Peyer's patch (tissue), 4 donors: ENCODE results near the gene EEFSEC. TPM values are rescaled to one million over a fixed set of nuclear protein-coding genes. Genes with fewer than 3 reads are reported as not detected.

Experiments
- DNase-seq, 3 donors: peaks; one replicate each; pipeline ENCODE4 v3.0.0-alpha.2; 2017 to 2019
- H3K27ac ChIP-seq, 4 donors: fragments of 200-600 bp; sonication (generic); one replicate each; pipeline ENCODE4 v1.5.1; 2016 to 2019
- H3K27me3 ChIP-seq, 2 donors: fragments of 200-600 bp; sonication (generic); one replicate each; pipeline ENCODE4 v1.5.1; 2019
- H3K36me3 ChIP-seq, 3 donors: fragments of 200-600 bp; sonication (generic); one replicate each; pipeline ENCODE4 v1.5.1; 2016 to 2019
- H3K4me1 ChIP-seq, 4 donors: fragments of 200-600 bp; sonication (generic); one replicate each; pipeline ENCODE4 v1.5.1; 2016 to 2019
- H3K4me3 ChIP-seq, 4 donors: fragments of 200-600 bp; sonication (generic); 1 replicate in 3 of 4; 2 replicates in 1 of 4; pipeline ENCODE4 v1.5.1; 2016 to 2019; ENCODE audit warnings: mild to moderate bottlenecking in 1 of 4
- H3K9me3 ChIP-seq, 4 donors: fragments of 200-600 bp; sonication (generic); one replicate each; pipeline ENCODE4 v1.5.1; 2016 to 2019; ENCODE audit warnings: mild to moderate bottlenecking in 1 of 4
- POLR2A ChIP-seq, 2 donors: fragments of 450-650 bp; IDR thresholded peaks; one replicate each; pipeline ENCODE4 v1.5.1; 2017; ENCODE audit warnings: antibody characterized with exemption in 2 of 2, mild to moderate bottlenecking in 2 of 2, moderate library complexity in 2 of 2
- total RNA-seq, 4 donors: library from RNA; depleted of rRNA; stranded (reverse); fragments of >200 nt; gene quantifications; one replicate each; pipeline ENCODE4 v1.1.0, GENCODE V29; 2016
- TF ChIP-seq, protein P1 (sequence below), 6 experiments: fragments of 450-650 bp in 4 of 6; fragments of 200-600 bp in 2 of 6; sonication (generic) in 1 of 6; IDR thresholded peaks; one replicate each; pipeline ENCODE4 v1.5.1; 2017 to 2019; ENCODE audit warnings: antibody characterized with exemption in 6 of 6, mild to moderate bottlenecking in 3 of 6, moderate library complexity in 1 of 6

EEFSEC gene
- total RNA-seq, 4 donors from 2014 or later = 11.7 to 50.3 (median 19.6) TPM

- H3K27me3 ChIP-seq = no peaks in the 10 kb centered on the region
These were observed 132.0 kb downstream of the EEFSEC start for GRCh38 chr3:128285042-128285966.

DNA sequence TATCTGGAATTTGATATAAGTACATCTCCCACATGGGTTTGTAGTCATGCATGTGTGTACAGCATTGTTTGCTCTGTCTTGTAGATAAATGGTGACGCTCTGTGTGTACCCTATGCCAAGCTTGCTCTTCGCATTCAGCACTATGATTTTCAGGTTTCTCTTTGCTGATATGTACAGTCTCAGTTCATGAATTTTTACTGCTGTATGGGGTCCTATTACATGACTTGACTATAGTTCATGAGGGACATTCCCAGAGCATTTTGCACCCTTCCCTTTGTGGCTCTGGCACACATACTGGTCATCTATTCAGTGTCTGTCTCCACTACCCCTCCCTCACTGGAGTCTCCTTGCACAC, 132.7 kb downstream of the EEFSEC start:
- Histone ChIP-seq H3K9me3 (no peaks in the 10 kb centered on the region), H3K4me3 (no peak overlapping the region), H3K4me1 (peaks cover 0 to 4% (median 0%) of the 10 kb centered on the region in 4 donors), H3K36me3 (no peaks in the 10 kb centered on the region), H3K27me3 (no peaks in the 10 kb centered on the region), H3K27ac (no peak overlapping the region)
- TF ChIP-seq, protein P1, sequence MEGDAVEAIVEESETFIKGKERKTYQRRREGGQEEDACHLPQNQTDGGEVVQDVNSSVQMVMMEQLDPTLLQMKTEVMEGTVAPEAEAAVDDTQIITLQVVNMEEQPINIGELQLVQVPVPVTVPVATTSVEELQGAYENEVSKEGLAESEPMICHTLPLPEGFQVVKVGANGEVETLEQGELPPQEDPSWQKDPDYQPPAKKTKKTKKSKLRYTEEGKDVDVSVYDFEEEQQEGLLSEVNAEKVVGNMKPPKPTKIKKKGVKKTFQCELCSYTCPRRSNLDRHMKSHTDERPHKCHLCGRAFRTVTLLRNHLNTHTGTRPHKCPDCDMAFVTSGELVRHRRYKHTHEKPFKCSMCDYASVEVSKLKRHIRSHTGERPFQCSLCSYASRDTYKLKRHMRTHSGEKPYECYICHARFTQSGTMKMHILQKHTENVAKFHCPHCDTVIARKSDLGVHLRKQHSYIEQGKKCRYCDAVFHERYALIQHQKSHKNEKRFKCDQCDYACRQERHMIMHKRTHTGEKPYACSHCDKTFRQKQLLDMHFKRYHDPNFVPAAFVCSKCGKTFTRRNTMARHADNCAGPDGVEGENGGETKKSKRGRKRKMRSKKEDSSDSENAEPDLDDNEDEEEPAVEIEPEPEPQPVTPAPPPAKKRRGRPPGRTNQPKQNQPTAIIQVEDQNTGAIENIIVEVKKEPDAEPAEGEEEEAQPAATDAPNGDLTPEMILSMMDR (IDR thresholded peaks at IDR 0.05) = no peak
- no peak for TF ChIP-seq POLR2A (IDR thresholded peaks at IDR 0.05)
- peak in 1 of 3 donors; percentile 6 for DNase-seq

More at GRCh38 chr3:128285042-128285966, 132.0 kb downstream of the EEFSEC start:
- H3K4me1 ChIP-seq = peaks cover 0 to 4% (median 0%) of the 10 kb centered on the region in 4 donors
- H3K36me3 ChIP-seq = no peaks in the 10 kb centered on the region
- H3K27ac ChIP-seq = no peak overlapping the region
- H3K9me3 ChIP-seq = no peaks in the 10 kb centered on the region
- TF ChIP-seq, protein P1 (IDR thresholded peaks at IDR 0.05) = no peak
- TF ChIP-seq POLR2A (IDR thresholded peaks at IDR 0.05) = no peak
- no peak overlapping the region for H3K4me3 ChIP-seq
- peak in 1 of 3 donors; percentile 5 for DNase-seq

DNA sequence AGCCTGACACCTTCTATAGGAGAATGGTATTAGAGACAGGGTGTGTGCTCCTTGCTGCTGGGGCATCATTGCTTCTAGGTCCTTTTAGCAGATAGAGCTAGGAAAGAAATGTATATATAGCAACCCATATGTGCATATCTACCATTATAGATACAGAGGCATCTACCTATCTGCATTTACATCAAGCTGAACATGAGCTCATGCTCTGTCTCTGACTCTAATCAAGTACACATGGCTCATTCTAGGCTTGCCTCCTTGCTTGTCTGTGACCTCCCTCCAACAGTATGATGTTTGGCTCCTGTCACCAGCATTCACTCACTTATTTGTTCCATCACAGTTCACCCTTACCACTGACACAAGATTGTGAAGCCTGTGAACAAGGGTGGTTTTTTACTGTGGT, 133.4 kb downstream of the EEFSEC start:
- TF ChIP-seq, protein P1 (IDR thresholded peaks at IDR 0.05) = no peak
- TF ChIP-seq POLR2A (IDR thresholded peaks at IDR 0.05) = no peak
- H3K27ac ChIP-seq = no peak overlapping the region

DNA sequence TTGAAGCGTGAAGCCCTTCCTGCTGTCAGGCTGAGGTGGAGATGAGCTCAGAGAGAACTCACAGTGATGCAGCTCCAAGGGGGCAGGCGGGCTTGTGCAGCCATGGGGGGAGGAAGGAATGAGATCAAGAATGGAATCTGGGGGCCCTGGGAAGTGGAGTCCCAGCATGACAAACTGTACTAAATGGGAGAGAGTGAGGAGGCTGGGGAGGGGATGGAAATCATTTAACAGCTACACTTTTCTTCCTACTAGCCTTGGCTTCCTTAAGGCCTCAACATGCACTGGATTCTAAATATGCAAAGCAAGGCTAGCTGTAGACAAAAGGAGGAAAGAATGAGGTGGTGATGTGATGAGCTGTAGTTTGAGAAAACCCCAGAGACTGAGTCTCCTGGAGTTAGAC, 133.9 kb downstream of the EEFSEC start:
- Histone ChIP-seq H3K27ac (no peak overlapping the region), H3K4me1 (no peaks in the 10 kb centered on the region), H3K4me3 (no peak overlapping the region), H3K27me3 (no peaks in the 10 kb centered on the region), H3K9me3 (no peaks in the 10 kb centered on the region), H3K36me3 (no peaks in the 10 kb centered on the region)
- TF ChIP-seq, protein P1 (IDR thresholded peaks at IDR 0.05) = no peak
- TF ChIP-seq POLR2A (IDR thresholded peaks at IDR 0.05) = no peak
- DNase-seq = no peak

More for the DNA sequence above, 133.4 kb downstream of the EEFSEC start:
- H3K9me3 ChIP-seq = no peaks in the 10 kb centered on the region
- no peak overlapping the region for H3K4me3 ChIP-seq
- H3K27me3 ChIP-seq = no peaks in the 10 kb centered on the region
- H3K4me1 ChIP-seq = peaks cover 0 to 4% (median 0%) of the 10 kb centered on the region in 4 donors
- DNase-seq = no peak
- H3K36me3 ChIP-seq = no peaks in the 10 kb centered on the region

GRCh38 chr3:128289534-128289933, 136.3 kb downstream of the EEFSEC start:
- no peaks in the 10 kb centered on the region for H3K36me3 ChIP-seq
- H3K27ac ChIP-seq = no peak overlapping the region
- no peak overlapping the region for H3K4me3 ChIP-seq
- no peaks in the 10 kb centered on the region for H3K27me3 ChIP-seq
- no peaks in the 10 kb centered on the region for H3K4me1 ChIP-seq
- DNase-seq = no peak
- H3K9me3 ChIP-seq = no peaks in the 10 kb centered on the region
- TF ChIP-seq, protein P1 (IDR thresholded peaks at IDR 0.05) = no peak
- no peak for TF ChIP-seq POLR2A (IDR thresholded peaks at IDR 0.05)
